D721Med (cell line): ENCODE measurements around the gene CLNS1A.

Experiments
- DNase-seq: peaks from one replicate; pipeline ENCODE4 v3.0.0; 2011; ENCODE audit warnings: low spot score; ENCODE audit not compliant: insufficient read length
- FAIRE-seq: peaks from 2 replicates; lab custom pipeline; 2011; peaks lifted over from hg19 to GRCh38; lab: Jason Lieb, UNC
- TF ChIP-seq, protein P1 (sequence below): IDR thresholded peaks from 2 replicates; pipeline ENCODE4 v1.5.1; 2012; ENCODE audit warnings: mild to moderate bottlenecking, control low read depth; ENCODE audit not compliant: insufficient read depth; ENCODE audit errors: missing control alignments

CLNS1A gene

DNA sequence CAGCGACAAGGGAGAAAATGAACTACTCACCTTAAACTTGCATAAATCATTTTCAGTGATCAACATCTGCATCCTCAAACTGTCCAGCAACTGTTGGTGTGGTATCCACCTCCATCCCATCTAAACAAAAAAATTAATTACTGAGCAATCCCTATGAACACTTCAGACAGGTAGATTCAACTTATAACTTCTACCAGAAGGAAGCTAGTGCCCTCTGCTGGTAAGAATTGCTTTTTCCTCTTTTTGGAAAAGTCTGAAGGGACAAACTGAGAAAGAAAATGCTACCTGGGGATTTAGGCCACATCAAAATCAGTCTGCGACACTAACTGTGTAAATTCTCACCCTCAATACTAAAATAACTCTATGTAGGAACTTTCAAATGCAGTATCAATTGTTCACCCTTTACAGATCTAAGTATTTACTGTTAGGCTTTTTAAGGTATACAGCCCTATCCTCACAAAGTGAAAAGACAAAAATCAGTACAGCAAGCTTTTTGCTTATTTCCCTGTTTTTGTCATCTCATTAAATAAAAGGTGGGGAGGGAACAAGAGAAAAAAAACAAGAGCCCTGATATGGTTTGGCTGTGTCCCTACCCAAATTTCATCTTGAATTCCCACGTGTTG, 17.9 kb downstream of the CLNS1A start:
- DNase-seq (no peak), FAIRE-seq (no peak)
- TF ChIP-seq, protein P1, sequence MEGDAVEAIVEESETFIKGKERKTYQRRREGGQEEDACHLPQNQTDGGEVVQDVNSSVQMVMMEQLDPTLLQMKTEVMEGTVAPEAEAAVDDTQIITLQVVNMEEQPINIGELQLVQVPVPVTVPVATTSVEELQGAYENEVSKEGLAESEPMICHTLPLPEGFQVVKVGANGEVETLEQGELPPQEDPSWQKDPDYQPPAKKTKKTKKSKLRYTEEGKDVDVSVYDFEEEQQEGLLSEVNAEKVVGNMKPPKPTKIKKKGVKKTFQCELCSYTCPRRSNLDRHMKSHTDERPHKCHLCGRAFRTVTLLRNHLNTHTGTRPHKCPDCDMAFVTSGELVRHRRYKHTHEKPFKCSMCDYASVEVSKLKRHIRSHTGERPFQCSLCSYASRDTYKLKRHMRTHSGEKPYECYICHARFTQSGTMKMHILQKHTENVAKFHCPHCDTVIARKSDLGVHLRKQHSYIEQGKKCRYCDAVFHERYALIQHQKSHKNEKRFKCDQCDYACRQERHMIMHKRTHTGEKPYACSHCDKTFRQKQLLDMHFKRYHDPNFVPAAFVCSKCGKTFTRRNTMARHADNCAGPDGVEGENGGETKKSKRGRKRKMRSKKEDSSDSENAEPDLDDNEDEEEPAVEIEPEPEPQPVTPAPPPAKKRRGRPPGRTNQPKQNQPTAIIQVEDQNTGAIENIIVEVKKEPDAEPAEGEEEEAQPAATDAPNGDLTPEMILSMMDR, result peak; percentile 63

DNA sequence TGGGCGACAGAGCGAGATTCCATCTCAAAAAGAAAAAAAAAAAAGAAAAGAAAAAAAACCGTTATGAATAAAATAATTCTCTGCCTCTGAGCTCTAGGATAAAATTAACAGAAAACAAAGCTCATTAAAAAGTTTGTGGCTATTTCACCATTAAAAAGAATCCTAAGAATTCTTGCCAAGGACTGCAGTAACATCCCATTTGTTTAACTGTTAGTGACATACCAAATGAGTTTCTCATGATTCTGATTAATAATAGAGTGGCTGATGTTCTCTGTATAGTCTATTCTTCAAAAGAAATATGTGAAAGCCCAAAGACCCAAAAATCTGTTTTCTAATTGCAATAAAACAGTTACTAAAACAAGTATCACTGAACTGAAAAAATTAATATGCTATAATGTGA, 19.7 kb downstream of the CLNS1A start:
- TF ChIP-seq, protein P1, result no peak
- DNase-seq, result no peak
- FAIRE-seq, result no peak

DNA sequence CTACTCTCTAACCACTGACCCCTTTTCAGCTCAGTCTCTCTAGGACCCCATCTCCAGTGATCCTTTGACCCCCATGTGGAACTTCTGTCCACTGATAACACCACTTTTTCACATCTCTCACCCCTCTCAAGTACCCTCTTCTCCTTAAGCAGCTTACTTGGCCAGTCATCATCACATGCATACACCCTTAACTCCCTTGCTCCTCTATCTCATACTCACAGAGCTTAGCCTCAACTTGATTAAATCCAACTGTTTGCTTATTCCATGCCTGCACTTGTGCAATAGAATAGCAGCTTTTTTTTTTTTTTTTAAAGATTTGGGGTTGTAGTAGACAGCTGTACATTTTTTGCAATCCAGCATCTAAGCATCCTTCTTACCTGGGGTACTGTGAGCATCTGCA, 25.7 kb downstream of the CLNS1A start:
- TF ChIP-seq, protein P1, result no peak
- FAIRE-seq (no peak), DNase-seq (no peak)

DNA sequence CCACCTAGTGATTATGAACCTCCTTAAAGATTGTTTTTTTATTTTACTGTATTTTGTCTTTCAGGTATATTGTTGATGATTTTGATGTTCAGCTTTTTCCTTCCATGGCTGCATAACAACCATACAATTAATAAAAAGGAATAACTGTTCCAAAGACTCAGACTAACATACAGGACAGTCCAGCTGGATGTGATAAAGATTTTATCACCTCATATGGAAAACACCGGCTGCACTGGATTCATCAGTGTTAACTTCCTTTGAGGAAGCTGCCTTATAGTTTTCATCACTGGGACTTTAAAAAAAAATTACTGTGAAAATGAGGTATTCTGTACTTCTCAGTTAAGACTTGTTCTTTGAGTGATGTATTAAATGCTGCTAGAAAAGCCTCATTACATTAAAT, 28.4 kb downstream of the CLNS1A start:
- TF ChIP-seq, protein P1, result no peak
- no peak for DNase-seq
- FAIRE-seq, result no peak

DNA sequence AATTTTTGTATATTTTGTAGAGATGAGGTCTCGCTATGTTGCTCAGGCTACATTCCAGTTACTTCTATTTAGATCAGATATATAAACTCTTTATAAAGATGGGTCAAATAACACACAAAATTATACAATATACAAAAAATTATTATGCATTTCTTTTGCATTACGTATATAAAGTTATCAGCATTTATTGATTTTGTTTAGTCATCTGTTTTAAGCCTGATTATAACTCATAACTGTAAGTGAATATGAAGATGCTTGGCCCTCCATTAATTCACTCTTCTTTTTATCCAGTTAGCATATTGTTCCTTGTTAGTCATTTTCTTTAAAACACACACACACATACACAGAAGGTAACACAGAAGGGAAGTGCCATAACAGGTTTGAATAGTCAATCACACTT, 33.3 kb downstream of the CLNS1A start:
- TF ChIP-seq, protein P1, result no peak
- no peak for FAIRE-seq

DNA sequence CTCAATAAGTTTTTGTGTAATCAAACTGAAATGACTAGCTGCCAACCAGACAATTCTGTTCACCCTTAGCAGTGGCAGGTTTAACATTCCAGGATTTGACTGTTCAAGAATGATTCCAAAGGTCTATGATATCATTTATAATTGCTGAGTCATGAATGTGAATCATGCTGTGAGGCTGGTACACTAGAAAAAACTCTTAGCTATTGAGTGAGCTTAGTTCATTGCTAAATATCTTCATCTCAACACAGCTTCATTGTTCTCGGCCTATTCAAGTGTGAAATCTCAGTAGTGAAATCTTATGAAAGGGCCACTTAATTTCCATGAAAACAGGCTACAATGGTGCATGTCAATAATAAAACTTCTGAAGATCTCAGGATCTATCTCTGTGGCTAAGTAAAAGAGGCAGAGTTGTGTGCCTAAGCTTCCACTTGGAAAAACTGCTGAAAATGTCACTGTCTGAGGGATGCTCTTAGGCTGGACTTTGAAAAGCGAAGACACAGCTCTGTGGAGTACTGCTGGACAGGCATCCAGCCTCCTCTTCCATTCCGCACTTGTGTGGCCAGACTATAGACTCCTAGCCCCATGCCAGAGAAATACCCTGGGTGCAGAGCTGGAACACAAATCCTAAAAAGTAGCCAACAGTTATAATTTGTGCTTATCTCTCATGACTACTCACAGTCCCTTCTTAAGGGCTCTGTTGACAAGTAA, 35.1 kb downstream of the CLNS1A start:
- TF ChIP-seq, protein P1, result no peak
- FAIRE-seq (no peak), DNase-seq (no peak)

More for the DNA sequence above, 33.3 kb downstream of the CLNS1A start:
- no peak for DNase-seq

DNA sequence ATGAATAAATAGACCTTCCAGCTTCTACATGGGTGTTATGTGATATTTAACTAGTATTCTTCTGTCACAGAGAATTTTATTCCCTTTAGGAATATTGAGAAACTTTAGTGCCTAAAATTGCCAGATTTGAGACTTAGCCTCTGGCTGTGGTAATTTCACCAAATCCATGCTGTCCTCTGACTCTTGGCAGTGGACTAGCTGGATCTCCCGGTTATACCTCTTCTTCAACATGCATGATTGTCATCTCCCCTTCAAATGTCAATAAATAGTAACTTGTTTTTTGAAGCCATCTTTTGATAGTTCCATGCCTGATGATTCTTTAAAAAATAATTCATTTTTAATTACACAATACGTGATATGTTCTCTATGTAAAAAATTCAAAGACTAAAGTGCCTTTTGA, 39.4 kb downstream of the CLNS1A start:
- TF ChIP-seq, protein P1, result no peak
- no peak for FAIRE-seq
- DNase-seq, result no peak
